ENCODE data around the gene RSAD1.

The RSAD1 gene

GRCh38 chr17:50444841-50445715 lies 33.6 kb upstream of the RSAD1 start:
- Histone ChIP-seq H3K36me3 (ENCODE audit: insufficient read depth, low read depth, low read length) (no peaks in the 10 kb centered on the region), H3K27me3 (ENCODE audit: insufficient read depth, low read length) (no peaks in the 10 kb centered on the region), H3K27ac (ENCODE audit: low read length) (no peak overlapping the region), H3K9me3 (ENCODE audit: insufficient read depth, low read depth, low read length) (no peaks in the 10 kb centered on the region), H3K9ac (ENCODE audit: low read depth, low read length) (no peak overlapping the region), H3K4me1 (ENCODE audit: insufficient read depth, low read length) (no peaks in the 10 kb centered on the region), H3K4me3 (ENCODE audit: low read length) (no peak overlapping the region)

- Histone ChIP-seq H3K27ac (ENCODE audit: low read length) (no peak overlapping the region), H3K4me3 (ENCODE audit: low read length) (no peak overlapping the region), H3K4me1 (ENCODE audit: insufficient read depth, low read length) (no peaks in the 10 kb centered on the region), H3K27me3 (ENCODE audit: insufficient read depth, low read length) (no peaks in the 10 kb centered on the region), H3K36me3 (ENCODE audit: insufficient read depth, low read depth, low read length) (no peaks in the 10 kb centered on the region), H3K9ac (ENCODE audit: low read depth, low read length) (no peak overlapping the region), H3K9me3 (ENCODE audit: insufficient read depth, low read depth, low read length) (no peaks in the 10 kb centered on the region)
Measured at GRCh38 chr17:50445730-50446325, 32.8 kb upstream of the RSAD1 start.

GRCh38 chr17:50447870-50448595 lies 30.6 kb upstream of the RSAD1 start:
- H3K4me1 ChIP-seq (ENCODE audit: insufficient read depth, low read length): no peaks in the 10 kb centered on the region
- H3K4me3 ChIP-seq (ENCODE audit: low read length): no peak overlapping the region
- no peaks in the 10 kb centered on the region for H3K9me3 ChIP-seq (ENCODE audit: insufficient read depth, low read depth, low read length)
- H3K9ac ChIP-seq (ENCODE audit: low read depth, low read length): no peak overlapping the region
- no peaks in the 10 kb centered on the region for H3K27me3 ChIP-seq (ENCODE audit: insufficient read depth, low read length)
- H3K27ac ChIP-seq (ENCODE audit: low read length): no peak overlapping the region
- no peaks in the 10 kb centered on the region for H3K36me3 ChIP-seq (ENCODE audit: insufficient read depth, low read depth, low read length)

DNA sequence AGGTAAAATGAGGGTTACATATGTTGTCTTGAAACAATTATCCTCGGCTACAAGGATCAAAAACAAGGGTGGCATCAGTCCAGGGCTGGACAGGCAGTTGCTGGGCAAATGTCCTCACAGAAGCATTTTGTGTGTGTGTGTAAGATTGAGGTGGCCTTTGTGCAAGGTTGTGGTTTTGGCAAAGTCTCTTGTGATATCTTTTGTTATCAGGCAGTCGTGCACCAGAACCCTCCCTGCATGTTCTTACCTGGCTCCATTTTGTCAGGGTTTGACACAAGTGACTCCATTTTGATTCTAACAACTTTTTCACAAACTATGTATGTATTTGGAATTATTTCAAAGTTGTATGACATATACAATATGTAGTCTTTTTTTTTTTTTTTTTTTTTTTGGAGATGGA lies 30.0 kb upstream of the RSAD1 start:
- Histone ChIP-seq H3K4me3 (ENCODE audit: low read length) (no peak overlapping the region), H3K36me3 (ENCODE audit: insufficient read depth, low read depth, low read length) (no peaks in the 10 kb centered on the region), H3K27ac (ENCODE audit: low read length) (no peak overlapping the region), H3K9me3 (ENCODE audit: insufficient read depth, low read depth, low read length) (no peaks in the 10 kb centered on the region), H3K27me3 (ENCODE audit: insufficient read depth, low read length) (no peaks in the 10 kb centered on the region), H3K9ac (ENCODE audit: low read depth, low read length) (no peak overlapping the region), H3K4me1 (ENCODE audit: insufficient read depth, low read length) (no peaks in the 10 kb centered on the region)

DNA sequence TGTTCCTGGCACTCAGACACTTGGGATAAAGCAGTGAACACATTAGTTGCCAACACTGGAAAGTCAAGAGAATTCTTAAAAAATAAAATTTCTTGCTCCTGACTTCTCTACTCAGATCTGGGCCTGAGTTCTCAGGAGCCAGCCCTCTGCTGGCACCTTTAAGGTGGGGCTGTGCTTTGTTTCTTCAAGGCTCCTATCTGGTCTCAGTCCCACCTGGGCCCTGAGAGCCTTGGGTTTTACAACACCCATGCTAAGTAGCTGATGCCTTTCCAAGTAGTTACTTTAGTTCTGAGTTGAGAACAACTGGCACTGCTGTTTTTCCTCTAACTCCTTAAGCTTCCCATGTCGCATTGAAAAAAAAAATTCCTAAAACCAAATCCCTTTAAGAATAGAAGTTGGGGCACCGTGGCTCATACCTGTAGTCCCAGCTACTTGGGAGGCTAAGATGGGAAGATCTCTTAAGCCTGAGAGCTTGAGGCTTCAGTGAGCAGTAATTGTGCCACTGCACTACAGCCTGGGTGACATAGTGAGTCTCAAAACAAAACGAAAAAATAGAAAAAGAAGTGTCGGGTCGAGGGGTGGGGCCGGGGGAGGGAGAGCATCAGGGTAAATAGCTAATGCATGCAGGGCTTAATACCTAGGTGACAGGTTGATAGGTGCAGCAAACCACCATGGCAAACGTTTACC lies 26.6 kb upstream of the RSAD1 start:
- Histone ChIP-seq H3K27me3 (ENCODE audit: insufficient read depth, low read length) (no peaks in the 10 kb centered on the region), H3K36me3 (ENCODE audit: insufficient read depth, low read depth, low read length) (no peaks in the 10 kb centered on the region), H3K4me3 (ENCODE audit: low read length) (no peak overlapping the region), H3K4me1 (ENCODE audit: insufficient read depth, low read length) (no peaks in the 10 kb centered on the region), H3K9ac (ENCODE audit: low read depth, low read length) (no peak overlapping the region), H3K27ac (ENCODE audit: low read length) (no peak overlapping the region), H3K9me3 (ENCODE audit: insufficient read depth, low read depth, low read length) (no peaks in the 10 kb centered on the region)

DNA sequence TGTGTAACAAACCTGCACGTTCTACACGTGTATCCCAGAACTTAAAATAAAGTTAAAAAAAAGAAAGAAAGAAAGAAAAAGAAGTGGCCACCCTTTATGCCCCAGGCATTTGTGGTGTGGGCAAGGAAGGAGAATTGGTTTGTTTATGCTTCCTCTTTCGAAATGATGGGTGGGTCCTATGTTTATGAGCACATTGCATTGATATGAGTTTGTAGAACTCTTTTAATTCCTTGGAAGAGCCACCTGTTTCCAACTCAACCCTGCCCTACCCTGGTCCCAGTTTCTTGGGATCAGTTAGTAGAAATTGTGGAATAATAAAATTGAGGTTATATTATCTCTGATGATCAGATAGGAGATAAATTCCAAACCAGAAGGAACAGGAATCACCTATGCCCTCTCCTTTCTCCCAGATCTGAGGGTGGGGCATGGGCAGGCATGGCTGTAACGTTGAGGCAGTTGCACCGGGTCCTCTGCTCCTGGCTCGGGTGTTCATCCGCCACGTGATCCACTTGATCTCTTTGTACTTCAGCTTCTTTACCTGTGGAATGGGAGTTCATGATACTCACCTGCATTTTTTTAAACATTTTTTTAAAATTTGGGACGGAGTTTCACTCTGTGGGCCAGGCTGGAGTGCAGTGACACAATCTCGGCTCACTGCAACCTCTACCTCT lies 25.9 kb upstream of the RSAD1 start:
- Histone ChIP-seq H3K4me3 (ENCODE audit: low read length) (no peak overlapping the region), H3K4me1 (ENCODE audit: insufficient read depth, low read length) (no peaks in the 10 kb centered on the region), H3K27ac (ENCODE audit: low read length) (no peak overlapping the region), H3K9ac (ENCODE audit: low read depth, low read length) (no peak overlapping the region), H3K27me3 (ENCODE audit: insufficient read depth, low read length) (no peaks in the 10 kb centered on the region), H3K36me3 (ENCODE audit: insufficient read depth, low read depth, low read length) (no peaks in the 10 kb centered on the region), H3K9me3 (ENCODE audit: insufficient read depth, low read depth, low read length) (no peaks in the 10 kb centered on the region)

DNA sequence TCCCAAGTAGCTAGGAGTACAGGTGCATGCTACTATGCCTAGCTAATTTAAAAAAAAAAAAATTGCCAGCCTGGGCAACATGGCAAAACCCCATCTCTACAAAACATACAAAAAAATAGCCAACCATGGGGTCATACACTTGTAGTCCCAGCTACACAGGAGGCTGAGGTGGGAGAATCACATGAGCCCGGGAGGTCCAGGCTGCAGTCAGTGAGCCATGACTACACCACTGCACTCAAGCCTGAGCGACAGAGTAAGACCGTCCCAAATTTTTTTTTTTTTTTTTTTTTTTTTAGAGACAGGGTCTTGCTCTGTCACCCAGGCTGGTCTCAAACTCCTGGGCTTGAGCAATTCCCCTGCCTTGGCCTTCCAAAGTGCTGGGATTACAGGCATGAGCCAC lies 24.8 kb upstream of the RSAD1 start:
- Histone ChIP-seq H3K27me3 (ENCODE audit: insufficient read depth, low read length) (no peaks in the 10 kb centered on the region), H3K27ac (ENCODE audit: low read length) (no peak overlapping the region), H3K9me3 (ENCODE audit: insufficient read depth, low read depth, low read length) (no peaks in the 10 kb centered on the region), H3K4me3 (ENCODE audit: low read length) (no peak overlapping the region), H3K36me3 (ENCODE audit: insufficient read depth, low read depth, low read length) (no peaks in the 10 kb centered on the region), H3K4me1 (ENCODE audit: insufficient read depth, low read length) (no peaks in the 10 kb centered on the region), H3K9ac (ENCODE audit: low read depth, low read length) (no peak overlapping the region)

- H3K27ac ChIP-seq (ENCODE audit: low read length): no peak overlapping the region
- no peaks in the 10 kb centered on the region for H3K9me3 ChIP-seq (ENCODE audit: insufficient read depth, low read depth, low read length)
- H3K4me1 ChIP-seq (ENCODE audit: insufficient read depth, low read length): no peaks in the 10 kb centered on the region
- H3K4me3 ChIP-seq (ENCODE audit: low read length): no peak overlapping the region
- H3K9ac ChIP-seq (ENCODE audit: low read depth, low read length): no peak overlapping the region
- H3K27me3 ChIP-seq (ENCODE audit: insufficient read depth, low read length): no peaks in the 10 kb centered on the region
- H3K36me3 ChIP-seq (ENCODE audit: insufficient read depth, low read depth, low read length): no peaks in the 10 kb centered on the region
Measured at GRCh38 chr17:50457621-50458020, 21.0 kb upstream of the RSAD1 start.

DNA sequence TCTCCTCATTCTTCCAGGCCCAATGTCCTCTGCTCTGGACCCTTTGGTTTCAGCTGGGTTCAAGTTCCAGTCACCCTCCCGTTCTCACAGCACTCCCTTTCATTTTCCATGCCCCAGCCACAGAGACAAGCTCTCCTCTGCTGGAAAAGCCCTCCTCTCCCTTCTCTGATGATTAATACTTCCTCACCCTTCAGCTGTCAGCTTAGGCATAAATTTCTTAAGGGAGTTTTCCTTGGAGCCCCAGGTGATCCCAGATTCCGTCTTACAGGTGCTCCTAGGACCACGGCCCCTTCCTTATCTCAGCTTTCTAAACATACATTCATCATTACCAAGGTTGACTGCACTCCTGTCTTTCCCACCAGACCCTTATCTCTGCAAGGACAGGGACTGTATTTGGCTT lies 20.4 kb upstream of the RSAD1 start:
- H3K4me1 ChIP-seq (ENCODE audit: insufficient read depth, low read length): no peaks in the 10 kb centered on the region
- no peak overlapping the region for H3K27ac ChIP-seq (ENCODE audit: low read length)
- H3K9me3 ChIP-seq (ENCODE audit: insufficient read depth, low read depth, low read length): no peaks in the 10 kb centered on the region
- H3K27me3 ChIP-seq (ENCODE audit: insufficient read depth, low read length): no peaks in the 10 kb centered on the region
- no peak overlapping the region for H3K9ac ChIP-seq (ENCODE audit: low read depth, low read length)
- no peaks in the 10 kb centered on the region for H3K36me3 ChIP-seq (ENCODE audit: insufficient read depth, low read depth, low read length)
- no peak overlapping the region for H3K4me3 ChIP-seq (ENCODE audit: low read length)

- H3K27ac ChIP-seq (ENCODE audit: low read length): no peak overlapping the region
Measured at GRCh38 chr17:50458701-50459676, 19.7 kb upstream of the RSAD1 start.

More at GRCh38 chr17:50458701-50459676, 19.7 kb upstream of the RSAD1 start:
- H3K9ac ChIP-seq (ENCODE audit: low read depth, low read length): no peak overlapping the region
- no peaks in the 10 kb centered on the region for H3K9me3 ChIP-seq (ENCODE audit: insufficient read depth, low read depth, low read length)
- no peak overlapping the region for H3K4me3 ChIP-seq (ENCODE audit: low read length)
- H3K27me3 ChIP-seq (ENCODE audit: insufficient read depth, low read length): no peaks in the 10 kb centered on the region
- no peaks in the 10 kb centered on the region for H3K36me3 ChIP-seq (ENCODE audit: insufficient read depth, low read depth, low read length)
- H3K4me1 ChIP-seq (ENCODE audit: insufficient read depth, low read length): no peaks in the 10 kb centered on the region
